Measurements from ENCODE around the gene RPL41.

Gene RPL41

DNA sequence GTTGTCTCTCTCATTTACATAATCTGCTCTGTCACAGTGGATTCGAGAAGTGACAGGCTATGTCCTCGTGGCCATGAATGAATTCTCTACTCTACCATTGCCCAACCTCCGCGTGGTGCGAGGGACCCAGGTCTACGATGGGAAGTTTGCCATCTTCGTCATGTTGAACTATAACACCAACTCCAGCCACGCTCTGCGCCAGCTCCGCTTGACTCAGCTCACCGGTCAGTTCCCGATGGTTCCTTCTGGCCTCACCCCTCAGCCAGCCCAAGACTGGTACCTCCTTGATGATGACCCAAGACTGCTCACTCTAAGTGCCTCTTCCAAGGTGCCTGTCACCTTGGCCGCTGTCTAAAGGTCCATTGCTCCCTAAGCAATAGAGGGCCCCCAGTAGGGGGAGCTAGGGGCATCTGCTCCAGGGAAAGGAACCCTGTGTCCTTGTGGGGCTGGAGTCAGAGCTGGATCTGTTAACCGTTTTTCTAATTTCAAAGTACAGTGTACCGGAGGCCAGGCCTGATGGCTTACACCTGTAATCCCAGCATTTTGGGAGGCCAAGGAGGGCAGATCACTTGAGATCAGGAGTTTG is 31.4 kb upstream of the RPL41 start:
- no peak overlapping the region for H2AFZ ChIP-seq (ENCODE audit: low read depth, low read length)
- no peaks in the 10 kb centered on the region for H3K36me3 ChIP-seq (ENCODE audit: insufficient read depth, low read length)
- H3K4me3 ChIP-seq (ENCODE audit: low read length), result no peak overlapping the region
- H3K9me3 ChIP-seq (ENCODE audit: low read length), result no peaks in the 10 kb centered on the region
- H3K4me1 ChIP-seq (ENCODE audit: insufficient read depth, low read length), result peaks cover 6% of the 10 kb centered on the region
- H3K27me3 ChIP-seq (ENCODE audit: insufficient read depth, low read length), result peaks cover 36% of the 10 kb centered on the region

DNA sequence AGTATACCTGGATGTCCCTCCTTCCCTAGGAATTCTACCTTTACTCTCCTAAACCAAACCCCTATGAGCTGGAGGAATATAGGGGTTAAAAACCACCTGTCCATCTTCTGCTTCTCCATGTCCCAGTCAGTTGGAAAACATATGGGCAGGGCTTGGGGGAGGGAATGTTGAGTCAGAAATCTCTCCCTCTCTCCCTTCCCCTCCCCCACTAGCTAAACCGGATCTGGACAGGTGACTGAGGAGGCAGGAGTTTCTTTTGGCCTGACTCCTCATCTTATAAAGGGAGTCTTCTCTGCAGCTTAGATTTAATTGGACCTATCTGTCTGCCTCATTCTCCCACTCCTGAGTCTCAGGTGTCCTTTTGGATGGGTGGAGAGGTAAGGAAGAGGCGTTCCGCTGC is 30.3 kb upstream of the RPL41 start:
- no peaks in the 10 kb centered on the region for H3K9me3 ChIP-seq (ENCODE audit: low read length)
- H3K27me3 ChIP-seq (ENCODE audit: insufficient read depth, low read length), result peaks cover 26% of the 10 kb centered on the region
- H3K36me3 ChIP-seq (ENCODE audit: insufficient read depth, low read length), result no peaks in the 10 kb centered on the region
- H3K4me3 ChIP-seq (ENCODE audit: low read length), result no peak overlapping the region
- no peak overlapping the region for H2AFZ ChIP-seq (ENCODE audit: low read depth, low read length)
- H3K4me1 ChIP-seq (ENCODE audit: insufficient read depth, low read length), result no peaks in the 10 kb centered on the region

DNA sequence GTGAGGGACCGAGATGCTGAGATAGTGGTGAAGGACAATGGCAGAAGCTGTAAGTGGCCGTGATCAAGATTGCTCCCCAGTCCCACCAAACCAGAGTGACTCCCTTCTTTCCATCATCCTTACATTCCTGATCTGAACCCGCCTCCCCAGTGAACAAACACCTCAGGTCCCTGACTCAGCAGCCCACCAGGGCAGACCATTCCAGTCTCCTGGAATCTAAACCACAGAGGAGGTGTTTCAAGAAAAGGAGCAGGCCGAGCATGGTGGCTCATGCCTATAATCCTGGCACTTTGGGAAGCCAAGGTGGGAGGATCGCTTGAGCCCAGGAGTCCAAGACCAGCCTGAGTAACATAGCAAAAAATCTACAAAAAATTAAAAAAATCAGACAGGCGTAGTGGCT is 29.8 kb upstream of the RPL41 start:
- H3K9me3 ChIP-seq (ENCODE audit: low read length), result no peaks in the 10 kb centered on the region
- no peak overlapping the region for H2AFZ ChIP-seq (ENCODE audit: low read depth, low read length)
- no peaks in the 10 kb centered on the region for H3K4me1 ChIP-seq (ENCODE audit: insufficient read depth, low read length)
- H3K36me3 ChIP-seq (ENCODE audit: insufficient read depth, low read length), result no peaks in the 10 kb centered on the region
- H3K27me3 ChIP-seq (ENCODE audit: insufficient read depth, low read length), result peaks cover 21% of the 10 kb centered on the region
- no peak overlapping the region for H3K4me3 ChIP-seq (ENCODE audit: low read length)

DNA sequence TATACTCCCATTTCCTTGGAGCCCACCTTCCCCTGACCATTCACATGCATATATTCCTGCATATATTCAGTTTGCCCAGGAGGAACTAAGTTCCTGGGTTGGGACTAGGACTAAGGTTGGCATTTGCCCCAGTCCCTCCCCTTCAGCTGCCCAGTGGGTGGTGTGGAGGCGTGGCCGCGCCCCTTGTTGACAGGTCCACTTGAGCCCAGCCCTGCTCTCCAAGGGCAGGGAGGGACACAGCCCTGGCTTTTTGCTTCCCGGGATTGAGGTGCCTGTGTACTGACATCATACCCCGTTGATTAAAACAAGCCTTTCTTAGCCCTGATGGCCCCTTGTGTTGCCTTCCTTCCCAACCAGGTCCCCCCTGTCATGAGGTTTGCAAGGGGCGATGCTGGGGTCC is 29.2 kb upstream of the RPL41 start:
- Histone ChIP-seq H3K36me3 (ENCODE audit: insufficient read depth, low read length) (no peaks in the 10 kb centered on the region), H3K27me3 (ENCODE audit: insufficient read depth, low read length) (peaks cover 15% of the 10 kb centered on the region), H3K4me1 (ENCODE audit: insufficient read depth, low read length) (no peaks in the 10 kb centered on the region), H2AFZ (ENCODE audit: low read depth, low read length) (no peak overlapping the region), H3K4me3 (ENCODE audit: low read length) (no peak overlapping the region), H3K9me3 (ENCODE audit: low read length) (no peaks in the 10 kb centered on the region)

DNA sequence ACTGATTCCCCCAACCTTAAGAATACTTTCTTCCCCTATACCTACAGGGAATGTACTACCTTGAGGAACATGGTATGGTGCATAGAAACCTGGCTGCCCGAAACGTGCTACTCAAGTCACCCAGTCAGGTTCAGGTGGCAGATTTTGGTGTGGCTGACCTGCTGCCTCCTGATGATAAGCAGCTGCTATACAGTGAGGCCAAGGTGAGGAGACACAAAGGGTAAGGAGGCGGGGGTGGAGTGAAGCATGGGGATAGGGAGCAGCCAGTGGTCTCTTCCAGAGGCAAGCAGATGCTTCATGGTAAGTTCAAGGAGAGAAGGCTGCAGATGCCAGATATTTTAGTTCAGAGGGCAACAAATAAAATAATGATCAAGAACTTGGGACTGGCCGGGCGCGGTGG is 18.7 kb upstream of the RPL41 start:
- no peak overlapping the region for H3K4me3 ChIP-seq (ENCODE audit: low read length)
- H3K9me3 ChIP-seq (ENCODE audit: low read length), result no peaks in the 10 kb centered on the region
- H2AFZ ChIP-seq (ENCODE audit: low read depth, low read length), result no peak overlapping the region
- no peaks in the 10 kb centered on the region for H3K4me1 ChIP-seq (ENCODE audit: insufficient read depth, low read length)
- peaks cover 4% of the 10 kb centered on the region for H3K27me3 ChIP-seq (ENCODE audit: insufficient read depth, low read length)
- H3K36me3 ChIP-seq (ENCODE audit: insufficient read depth, low read length), result no peaks in the 10 kb centered on the region

DNA sequence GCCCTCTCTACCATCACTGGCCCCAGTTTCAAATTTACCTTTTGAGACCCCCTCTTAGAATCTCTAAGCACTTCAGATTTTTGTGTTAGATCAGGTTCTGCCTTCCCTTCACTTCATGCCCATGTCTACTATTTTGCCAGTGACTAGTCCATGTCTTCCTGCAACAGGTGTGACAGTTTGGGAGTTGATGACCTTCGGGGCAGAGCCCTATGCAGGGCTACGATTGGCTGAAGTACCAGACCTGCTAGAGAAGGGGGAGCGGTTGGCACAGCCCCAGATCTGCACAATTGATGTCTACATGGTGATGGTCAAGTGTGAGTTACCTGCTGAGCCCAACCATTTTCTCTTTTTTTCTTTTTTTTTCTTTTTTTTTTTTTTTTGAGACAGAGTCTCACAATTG is 17.8 kb upstream of the RPL41 start:
- Histone ChIP-seq H2AFZ (ENCODE audit: low read depth, low read length) (no peak overlapping the region), H3K36me3 (ENCODE audit: insufficient read depth, low read length) (no peaks in the 10 kb centered on the region), H3K4me3 (ENCODE audit: low read length) (no peak overlapping the region), H3K27me3 (ENCODE audit: insufficient read depth, low read length) (peaks cover 4% of the 10 kb centered on the region), H3K9me3 (ENCODE audit: low read length) (no peaks in the 10 kb centered on the region), H3K4me1 (ENCODE audit: insufficient read depth, low read length) (peaks cover 5% of the 10 kb centered on the region)

DNA sequence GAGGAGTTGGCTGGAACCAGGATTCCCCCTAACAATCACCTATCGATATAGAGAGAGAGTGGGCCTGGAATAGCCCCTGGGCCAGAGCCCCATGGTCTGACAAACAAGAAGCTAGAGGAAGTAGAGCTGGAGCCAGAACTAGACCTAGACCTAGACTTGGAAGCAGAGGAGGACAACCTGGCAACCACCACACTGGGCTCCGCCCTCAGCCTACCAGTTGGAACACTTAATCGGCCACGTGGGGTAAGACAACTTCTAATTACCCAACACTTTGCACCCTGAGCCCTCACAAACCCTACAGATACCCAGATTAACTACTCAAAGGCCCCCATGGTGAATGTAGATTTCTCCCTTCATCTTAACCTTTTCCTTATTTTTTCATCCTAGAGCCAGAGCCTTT is 16.6 kb upstream of the RPL41 start:
- no peak overlapping the region for H3K4me3 ChIP-seq (ENCODE audit: low read length)
- no peaks in the 10 kb centered on the region for H3K9me3 ChIP-seq (ENCODE audit: low read length)
- peaks cover 4% of the 10 kb centered on the region for H3K27me3 ChIP-seq (ENCODE audit: insufficient read depth, low read length)
- no peak overlapping the region for H2AFZ ChIP-seq (ENCODE audit: low read depth, low read length)
- no peaks in the 10 kb centered on the region for H3K36me3 ChIP-seq (ENCODE audit: insufficient read depth, low read length)
- peaks cover 7% of the 10 kb centered on the region for H3K4me1 ChIP-seq (ENCODE audit: insufficient read depth, low read length)

DNA sequence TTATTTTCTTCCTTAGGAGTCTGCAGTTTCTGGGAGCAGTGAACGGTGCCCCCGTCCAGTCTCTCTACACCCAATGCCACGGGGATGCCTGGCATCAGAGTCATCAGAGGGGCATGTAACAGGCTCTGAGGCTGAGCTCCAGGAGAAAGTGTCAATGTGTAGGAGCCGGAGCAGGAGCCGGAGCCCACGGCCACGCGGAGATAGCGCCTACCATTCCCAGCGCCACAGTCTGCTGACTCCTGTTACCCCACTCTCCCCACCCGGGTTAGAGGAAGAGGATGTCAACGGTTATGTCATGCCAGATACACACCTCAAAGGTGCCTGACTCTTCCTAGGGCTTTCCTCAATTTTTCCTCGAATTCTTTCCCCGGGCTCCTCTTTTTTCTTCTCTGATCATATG is 15.4 kb upstream of the RPL41 start:
- peaks cover 4% of the 10 kb centered on the region for H3K27me3 ChIP-seq (ENCODE audit: insufficient read depth, low read length)
- peaks cover under 1% of the 10 kb centered on the region for H3K36me3 ChIP-seq (ENCODE audit: insufficient read depth, low read length)
- H3K4me1 ChIP-seq (ENCODE audit: insufficient read depth, low read length), result peaks cover 19% of the 10 kb centered on the region
- no peak overlapping the region for H3K4me3 ChIP-seq (ENCODE audit: low read length)
- no peaks in the 10 kb centered on the region for H3K9me3 ChIP-seq (ENCODE audit: low read length)
- H2AFZ ChIP-seq (ENCODE audit: low read depth, low read length), result no peak overlapping the region

DNA sequence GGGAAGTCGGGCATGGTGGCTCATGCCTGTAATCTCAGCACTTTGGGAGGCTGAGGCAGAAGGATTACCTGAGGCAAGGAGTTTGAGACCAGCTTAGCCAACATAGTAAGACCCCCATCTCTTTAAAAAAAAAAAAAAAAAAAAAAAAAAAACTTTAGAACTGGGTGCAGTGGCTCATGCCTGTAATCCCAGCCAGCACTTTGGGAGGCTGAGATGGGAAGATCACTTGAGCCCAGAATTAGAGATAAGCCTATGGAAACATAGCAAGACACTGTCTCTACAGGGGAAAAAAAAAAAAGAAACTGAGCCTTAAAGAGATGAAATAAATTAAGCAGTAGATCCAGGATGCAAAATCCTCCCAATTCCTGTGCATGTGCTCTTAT is 13.8 kb upstream of the RPL41 start:
- H3K9me3 ChIP-seq (ENCODE audit: low read length), result no peaks in the 10 kb centered on the region
- no peak overlapping the region for H2AFZ ChIP-seq (ENCODE audit: low read depth, low read length)
- H3K4me3 ChIP-seq (ENCODE audit: low read length), result no peak overlapping the region
- H3K36me3 ChIP-seq (ENCODE audit: insufficient read depth, low read length), result peaks cover 16% of the 10 kb centered on the region
- H3K27me3 ChIP-seq (ENCODE audit: insufficient read depth, low read length), result no peaks in the 10 kb centered on the region
- peaks cover 23% of the 10 kb centered on the region for H3K4me1 ChIP-seq (ENCODE audit: insufficient read depth, low read length)

DNA sequence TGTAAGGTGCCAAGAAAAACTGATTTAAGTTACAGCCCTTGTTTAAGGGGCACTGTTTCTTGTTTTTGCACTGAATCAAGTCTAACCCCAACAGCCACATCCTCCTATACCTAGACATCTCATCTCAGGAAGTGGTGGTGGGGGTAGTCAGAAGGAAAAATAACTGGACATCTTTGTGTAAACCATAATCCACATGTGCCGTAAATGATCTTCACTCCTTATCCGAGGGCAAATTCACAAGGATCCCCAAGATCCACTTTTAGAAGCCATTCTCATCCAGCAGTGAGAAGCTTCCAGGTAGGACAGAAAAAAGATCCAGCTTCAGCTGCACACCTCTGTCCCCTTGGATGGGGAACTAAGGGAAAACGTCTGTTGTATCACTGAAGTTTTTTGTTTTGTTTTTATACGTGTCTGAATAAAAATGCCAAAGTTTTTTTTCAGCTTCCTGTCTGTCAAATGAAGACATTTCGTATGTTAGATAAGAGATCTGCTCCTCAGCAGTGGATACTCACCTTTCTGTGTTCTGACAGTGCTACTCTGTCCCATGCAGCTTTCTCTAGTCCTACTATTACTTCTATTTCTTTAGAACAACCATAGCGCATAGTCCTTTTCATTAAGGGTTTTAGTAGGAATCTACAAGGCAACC is 13.2 kb upstream of the RPL41 start:
- peak overlapping the region; percentile 66 for H3K4me3 ChIP-seq (ENCODE audit: low read length)

DNA sequence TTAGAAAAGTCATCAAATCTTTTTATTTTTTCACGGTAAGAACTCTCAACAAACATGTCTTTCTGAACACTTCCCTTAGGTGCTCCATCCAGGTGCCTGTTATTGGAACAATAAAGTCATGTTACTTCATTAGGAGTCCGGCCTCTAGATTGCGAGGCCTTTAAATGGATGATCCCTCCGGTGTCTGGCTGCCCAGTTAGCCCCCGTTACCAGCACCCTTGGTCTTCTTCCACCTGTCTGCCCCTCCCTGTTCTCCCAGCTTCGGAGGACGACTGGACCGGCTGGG is 12.7 kb upstream of the RPL41 start:
- peaks cover 26% of the 10 kb centered on the region for H3K36me3 ChIP-seq (ENCODE audit: insufficient read depth, low read length)
- no peaks in the 10 kb centered on the region for H3K27me3 ChIP-seq (ENCODE audit: insufficient read depth, low read length)
- H3K4me3 ChIP-seq (ENCODE audit: low read length), result peak overlapping the region; percentile 66
- H3K9me3 ChIP-seq (ENCODE audit: low read length), result no peaks in the 10 kb centered on the region
- peaks cover 23% of the 10 kb centered on the region for H3K4me1 ChIP-seq (ENCODE audit: insufficient read depth, low read length)
- H2AFZ ChIP-seq (ENCODE audit: low read depth, low read length), result peak overlapping the region; percentile 81

More for the DNA sequence above, 13.2 kb upstream of the RPL41 start:
- peak overlapping the region; percentile 81 for H2AFZ ChIP-seq (ENCODE audit: low read depth, low read length)
- H3K36me3 ChIP-seq (ENCODE audit: insufficient read depth, low read length), result peaks cover 21% of the 10 kb centered on the region
- peaks cover 23% of the 10 kb centered on the region for H3K4me1 ChIP-seq (ENCODE audit: insufficient read depth, low read length)
- H3K27me3 ChIP-seq (ENCODE audit: insufficient read depth, low read length), result no peaks in the 10 kb centered on the region
- H3K9me3 ChIP-seq (ENCODE audit: low read length), result no peaks in the 10 kb centered on the region

DNA sequence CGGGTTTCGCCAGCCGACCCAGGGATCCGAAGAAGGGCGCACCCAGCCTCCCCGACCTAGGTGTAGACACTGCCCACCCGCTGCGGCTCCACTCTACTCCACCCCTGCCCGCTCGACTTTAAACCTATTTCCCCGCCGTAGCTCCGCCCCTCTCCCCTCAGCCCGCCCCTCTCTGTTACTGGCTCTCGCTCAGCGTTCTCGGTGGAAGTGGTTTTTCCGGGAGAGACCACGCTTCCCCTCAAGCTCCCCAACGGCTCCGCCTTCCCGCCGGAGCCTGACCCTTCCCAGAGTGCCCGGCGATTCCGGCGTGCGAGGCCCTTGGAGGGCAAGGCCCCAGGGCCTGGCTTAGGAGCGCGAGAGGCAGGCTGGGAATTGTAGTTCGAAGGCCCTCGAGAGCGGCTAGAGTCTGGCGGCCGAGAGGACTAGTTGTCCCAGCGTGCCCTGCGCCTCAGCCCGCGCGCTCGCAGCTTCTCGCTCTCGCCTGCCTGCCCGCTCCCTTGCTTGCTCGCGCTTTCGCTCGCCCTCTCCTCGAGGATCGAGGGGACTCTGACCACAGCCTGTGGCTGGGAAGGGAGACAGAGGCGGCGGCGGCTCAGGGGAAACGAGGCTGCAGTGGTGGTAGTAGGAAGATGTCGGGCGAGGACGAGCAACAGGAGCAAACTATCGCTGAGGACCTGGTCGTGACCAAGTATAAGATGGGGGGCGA is 12.2 kb upstream of the RPL41 start, which contains the start of gene PA2G4:
PA2G4 (plus strand) TSS at position 451 of the 706 bp plus-strand sequence; CDS start at position 630, 179 bp downstream.
- no peaks in the 10 kb centered on the region for H3K27me3 ChIP-seq (ENCODE audit: insufficient read depth, low read length)
- H3K9me3 ChIP-seq (ENCODE audit: low read length), result no peaks in the 10 kb centered on the region
- H3K4me3 ChIP-seq (ENCODE audit: low read length), result peak within 1 kb of the TSS; percentile 66
- H3K36me3 ChIP-seq (ENCODE audit: insufficient read depth, low read length), result peaks cover 30% of the 10 kb centered on the region
- H3K4me1 ChIP-seq (ENCODE audit: insufficient read depth, low read length), result peaks cover 23% of the 10 kb centered on the region
- peak within 1 kb of the TSS; percentile 81 for H2AFZ ChIP-seq (ENCODE audit: low read depth, low read length)

DNA sequence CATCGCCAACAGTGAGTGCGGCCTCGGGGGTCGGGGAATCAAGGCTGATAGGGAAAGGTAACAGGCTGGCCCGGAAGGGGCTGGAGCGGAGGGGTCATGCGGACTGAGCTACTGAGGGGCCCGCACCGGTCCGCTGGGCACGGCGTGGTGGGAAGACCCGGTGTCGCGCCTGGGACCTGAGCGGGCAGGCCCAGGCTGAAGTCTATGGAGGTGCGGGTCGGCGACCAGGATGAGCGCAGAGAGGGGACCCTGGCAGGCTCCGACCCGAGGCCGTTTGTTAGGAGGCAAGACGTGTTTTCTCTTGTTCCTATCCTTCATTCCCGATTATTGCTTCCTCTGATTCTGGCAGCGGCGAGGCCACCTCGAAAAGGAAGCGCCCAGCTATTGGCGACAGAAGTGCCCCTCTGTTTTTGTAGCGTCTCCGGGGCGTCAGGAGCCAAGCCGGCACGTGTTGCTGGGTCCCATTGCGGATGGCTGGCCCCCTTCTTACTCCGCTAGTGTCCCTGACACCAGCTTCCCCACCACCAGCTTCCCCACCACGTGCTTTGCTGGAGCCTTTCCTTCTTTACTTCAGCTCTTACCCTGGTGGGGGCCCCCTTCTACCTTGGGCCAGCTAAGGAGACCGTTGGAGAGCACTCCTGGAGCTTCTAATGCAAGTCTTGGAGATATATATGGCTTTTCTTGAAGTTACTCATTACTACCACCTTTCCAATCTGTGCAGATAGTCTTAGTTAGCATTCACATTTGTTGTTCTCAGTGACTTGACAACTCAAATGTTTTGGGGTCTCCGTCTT is 11.4 kb upstream of the RPL41 start:
- Histone ChIP-seq H3K9me3 (ENCODE audit: low read length) (no peaks in the 10 kb centered on the region), H3K36me3 (ENCODE audit: insufficient read depth, low read length) (peaks cover 37% of the 10 kb centered on the region), H3K4me3 (ENCODE audit: low read length) (peak overlapping the region; percentile 66), H3K27me3 (ENCODE audit: insufficient read depth, low read length) (no peaks in the 10 kb centered on the region), H3K4me1 (ENCODE audit: insufficient read depth, low read length) (peaks cover 23% of the 10 kb centered on the region), H2AFZ (ENCODE audit: low read depth, low read length) (peak overlapping the region; percentile 50)

Data from neuron (in vitro differentiated cells).